HG03432 (cell line): ENCODE measurements around the gene TRIM44.
"Not testable (repeated sequence)": the region's sequence is repeated elsewhere in the genome, so short reads cannot be mapped to it uniquely, and the experiment has no call there.

ENCODE experiments used
- ATAC-seq: cut with Tn5 transposase; IDR thresholded peaks from one replicate; pipeline ENCODE4 v1.9.1; 2021; ENCODE audit warnings: mild to moderate bottlenecking, moderate library complexity; ENCODE audit not compliant: unreplicated experiment

The TRIM44 gene

DNA sequence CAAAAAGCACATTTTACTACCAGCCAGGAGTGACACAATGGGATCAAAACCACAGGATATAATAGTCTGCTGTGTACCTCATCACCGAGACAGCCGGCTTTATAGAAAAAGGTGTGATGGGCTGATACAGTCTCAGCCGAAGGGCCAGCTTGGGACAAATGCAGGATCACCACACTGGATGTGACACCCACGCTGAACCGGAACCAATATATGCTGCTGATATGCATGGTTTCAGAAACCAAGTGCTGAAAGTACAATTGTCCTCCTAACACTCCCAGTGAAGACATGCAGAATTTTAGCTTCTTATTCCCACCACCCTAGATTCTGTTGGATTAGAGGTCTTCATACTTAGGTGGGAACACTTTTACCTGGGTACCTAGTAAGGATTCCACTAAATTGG lies 184.3 kb downstream of the TRIM44 start:
- no peak for ATAC-seq

DNA sequence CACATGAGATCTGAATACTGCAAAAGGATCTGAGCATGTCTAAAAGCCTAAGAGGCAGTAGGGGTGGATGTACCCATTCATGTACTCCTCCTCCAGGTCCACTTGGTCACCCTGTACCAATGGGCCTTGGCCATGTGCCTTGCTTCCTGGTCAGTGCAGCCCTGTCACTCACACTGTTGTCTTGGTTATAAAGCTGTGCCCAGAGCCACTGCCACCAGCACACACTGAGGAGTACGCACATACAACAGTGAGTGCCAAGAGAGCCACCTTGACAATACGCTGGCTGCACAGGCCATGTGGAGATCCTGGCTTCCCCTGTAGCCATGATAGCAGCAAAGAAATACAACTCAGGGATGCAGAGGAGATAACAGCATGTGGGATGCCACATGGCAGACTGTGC lies 184.9 kb downstream of the TRIM44 start:
- no peak for ATAC-seq

DNA sequence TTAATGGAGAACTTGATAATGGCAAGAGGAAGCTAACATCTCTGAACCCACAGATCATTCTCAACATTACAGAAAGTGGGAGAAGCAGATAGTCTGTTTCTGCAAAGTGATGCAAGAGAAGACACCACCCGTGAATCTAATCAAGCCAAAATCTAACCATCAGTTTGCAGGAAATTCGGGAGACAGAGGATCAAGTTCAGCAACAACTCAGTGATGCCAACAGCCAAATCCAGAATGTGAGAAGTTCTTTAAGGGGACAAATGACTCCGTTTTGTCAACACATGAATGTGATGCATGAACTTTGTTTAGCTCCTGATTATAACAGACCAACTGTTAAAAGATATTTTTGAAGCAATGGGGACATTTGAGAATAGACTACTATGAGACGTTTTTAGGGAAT lies 186.0 kb downstream of the TRIM44 start:
- no peak for ATAC-seq

DNA sequence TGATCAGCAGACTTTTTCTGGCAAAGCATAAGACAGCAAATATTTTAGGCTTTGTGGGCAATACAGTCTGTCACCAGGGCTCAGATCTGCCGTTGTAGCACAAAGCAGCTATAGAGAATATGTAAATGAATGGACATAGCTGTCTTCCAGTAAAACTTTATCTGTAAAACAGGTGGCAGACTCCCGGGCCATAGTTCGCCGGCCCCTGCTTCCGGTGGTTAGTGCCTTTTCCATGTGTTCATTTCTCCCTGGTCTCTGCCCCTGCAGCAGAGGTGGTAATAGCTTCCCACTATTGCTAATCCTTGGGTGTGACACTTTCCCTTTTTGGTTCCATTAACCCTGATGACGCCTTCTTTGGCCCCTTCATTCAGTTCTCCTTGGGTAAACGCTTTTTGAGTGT lies 187.6 kb downstream of the TRIM44 start:
- no peak for ATAC-seq

DNA sequence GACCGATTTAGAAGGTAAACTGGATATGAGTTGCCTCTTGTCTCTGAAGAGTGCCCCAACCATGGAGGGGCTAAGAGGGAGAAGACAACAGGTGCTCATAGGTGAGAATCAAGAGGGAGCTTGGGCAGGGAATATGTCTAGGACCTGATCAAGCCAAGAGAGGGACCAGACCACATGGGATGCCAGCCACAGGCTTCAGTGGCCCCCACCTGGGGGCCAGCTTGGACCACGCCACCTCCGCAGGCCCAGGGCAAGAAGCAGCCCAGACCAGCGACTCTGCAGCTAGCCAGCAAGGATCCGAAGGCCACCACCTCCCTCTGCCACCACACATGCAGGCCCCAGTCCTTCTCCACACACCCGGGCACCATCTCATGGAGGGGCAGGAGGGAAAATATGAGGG lies 188.8 kb downstream of the TRIM44 start:
- no peak for ATAC-seq

DNA sequence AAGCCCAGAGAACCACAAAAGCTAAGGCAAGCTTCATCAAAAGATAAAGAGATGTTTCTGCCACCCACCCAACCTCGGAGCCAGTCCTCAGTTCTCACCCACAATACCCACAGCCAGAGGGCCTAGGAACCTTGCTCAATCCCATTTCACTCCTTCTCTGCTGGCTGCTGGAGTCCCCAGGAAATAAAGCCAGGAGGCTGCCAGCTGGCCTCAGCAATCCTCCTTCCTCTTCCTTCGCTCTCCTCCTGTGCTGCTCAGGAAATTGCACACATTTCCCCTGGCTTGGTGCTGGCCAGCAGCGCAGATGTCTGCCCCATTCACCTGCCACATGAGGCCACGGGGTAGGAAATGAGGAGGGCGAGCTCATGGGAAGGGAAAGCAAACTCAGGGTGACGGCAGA lies 189.5 kb downstream of the TRIM44 start:
- no peak for ATAC-seq

DNA sequence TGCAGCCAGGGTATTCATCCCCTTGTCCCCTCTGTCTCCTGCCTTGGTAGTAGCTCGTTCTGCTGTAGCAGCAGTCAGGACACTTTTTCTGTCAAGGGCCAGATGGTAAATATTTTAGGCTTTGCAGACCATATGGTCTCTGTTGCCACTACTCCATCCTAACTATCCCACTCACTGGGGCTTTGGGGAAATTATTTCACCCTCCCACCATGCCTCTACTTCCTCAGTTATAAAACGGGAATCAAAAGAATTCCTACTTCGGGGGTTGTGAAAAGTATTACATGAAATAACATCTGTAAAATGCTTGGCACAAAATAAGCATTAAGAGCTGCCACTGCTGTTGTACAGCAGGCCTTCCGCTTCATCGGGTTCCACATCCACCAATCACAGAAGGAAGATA lies 191.4 kb downstream of the TRIM44 start:
- ATAC-seq = no peak

DNA sequence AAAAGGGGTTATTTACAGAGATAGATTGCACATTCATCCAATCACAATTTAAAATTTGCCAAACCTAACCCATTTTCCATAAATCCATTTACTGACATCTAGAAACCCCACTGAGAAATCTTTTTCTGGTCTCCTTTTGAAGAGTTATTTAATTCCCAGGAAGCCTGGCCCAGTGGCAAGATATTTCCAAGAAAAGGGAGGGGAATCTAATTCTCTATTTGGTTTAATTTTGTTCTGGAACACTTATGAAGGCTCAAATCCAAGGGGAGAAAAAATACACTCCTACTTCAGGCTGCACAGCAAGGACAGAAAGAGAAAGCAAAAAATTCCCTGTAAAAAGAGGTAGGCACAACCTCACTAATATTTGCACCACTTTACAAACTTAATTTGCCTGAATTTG lies 193.1 kb downstream of the TRIM44 start:
- no peak for ATAC-seq

DNA sequence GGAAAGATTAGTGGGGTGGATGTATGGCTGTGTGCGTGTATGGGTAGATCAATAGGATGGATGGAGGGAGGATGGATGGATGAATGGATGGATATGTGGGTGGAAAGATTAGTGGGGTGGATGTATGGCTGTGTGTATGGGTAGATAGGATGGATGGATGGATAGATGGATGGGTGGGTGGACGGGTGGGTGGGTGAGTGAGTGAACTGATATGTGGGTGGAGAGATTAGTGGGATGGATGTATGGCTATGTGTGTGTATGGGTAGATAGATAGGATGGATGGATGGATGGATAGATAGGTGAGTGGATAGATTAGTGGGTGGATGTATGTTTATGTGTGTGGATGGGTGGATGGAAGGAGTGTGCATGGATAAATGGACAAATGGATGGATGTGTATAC lies 193.7 kb downstream of the TRIM44 start:
- ATAC-seq = no peak

DNA sequence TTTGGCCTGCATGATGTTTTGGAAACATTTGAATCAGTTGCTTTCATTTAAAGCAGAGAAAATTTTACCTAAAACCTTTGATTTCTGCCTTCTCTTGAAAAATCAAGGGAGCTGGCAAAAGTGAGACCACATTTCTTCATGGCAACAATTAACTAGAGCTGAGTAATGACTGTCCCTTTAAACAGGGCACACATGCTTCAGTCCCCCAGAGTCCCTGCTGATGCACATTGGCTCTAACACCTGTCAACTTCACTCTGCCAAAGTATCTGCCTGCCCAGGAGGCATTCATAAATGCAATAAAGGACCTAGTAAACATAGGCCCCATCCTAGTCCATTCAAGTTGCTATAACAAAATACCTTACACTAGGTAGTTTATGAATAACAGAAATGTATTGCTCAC lies 194.2 kb downstream of the TRIM44 start:
- no peak for ATAC-seq

DNA sequence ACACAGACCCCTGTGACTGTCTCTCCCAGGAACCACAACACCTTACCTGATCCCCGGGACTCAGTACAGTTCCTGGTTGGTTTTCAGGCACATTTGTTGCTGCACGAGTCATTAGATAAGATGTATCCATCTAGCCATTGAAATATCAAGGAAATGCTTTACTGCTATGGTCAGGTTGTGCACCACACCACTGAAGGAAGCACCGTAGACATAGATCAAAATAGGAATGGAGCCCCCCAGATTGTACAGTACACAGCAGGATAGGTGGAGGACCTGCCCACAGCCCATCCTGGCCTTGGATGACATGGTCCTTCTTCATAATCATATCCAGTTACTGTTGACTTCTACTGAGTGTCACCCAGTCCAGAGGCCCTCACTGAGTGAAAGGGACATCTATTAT lies 195.3 kb downstream of the TRIM44 start:
- no peak for ATAC-seq

DNA sequence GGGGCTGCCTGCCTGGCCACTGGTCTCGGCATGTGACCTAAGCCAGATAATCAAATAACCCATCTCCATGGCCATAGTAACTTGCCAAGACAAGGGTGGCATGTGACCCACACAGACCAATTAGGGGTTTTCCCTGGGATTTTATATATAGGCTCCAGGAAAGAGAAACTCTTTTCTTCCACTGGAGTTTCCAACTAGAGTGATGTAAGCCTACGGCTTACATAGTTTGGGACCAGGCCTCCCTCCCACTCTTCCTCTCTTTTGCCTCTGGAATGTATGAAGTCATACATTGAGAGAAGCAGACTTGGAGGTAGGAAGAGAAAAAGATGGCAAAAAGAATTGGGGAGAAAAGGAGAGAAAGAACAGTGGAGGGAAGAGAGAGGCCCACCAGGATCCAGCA lies 196.7 kb downstream of the TRIM44 start:
- ATAC-seq = no peak

DNA sequence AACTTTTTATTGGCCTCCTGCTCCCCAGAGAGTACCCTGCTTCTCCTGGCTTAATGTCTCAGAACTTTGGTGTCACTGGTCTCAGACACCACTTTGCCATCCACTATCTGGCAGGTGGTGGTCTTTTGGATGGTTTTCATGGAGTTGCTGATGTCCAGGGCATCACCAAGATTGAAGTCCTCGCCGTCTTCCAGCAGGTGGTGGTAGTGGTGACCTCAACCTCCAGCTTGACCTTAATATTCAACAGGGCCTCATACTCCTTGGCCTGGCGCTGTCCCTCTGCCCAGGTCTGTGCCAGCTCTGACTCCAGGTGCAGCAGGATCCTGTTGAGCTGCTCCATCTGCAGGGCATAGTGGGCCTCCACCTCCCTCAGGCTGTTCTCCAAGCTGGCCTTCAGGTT lies 197.6 kb downstream of the TRIM44 start:
- not testable (repeated sequence) for ATAC-seq

DNA sequence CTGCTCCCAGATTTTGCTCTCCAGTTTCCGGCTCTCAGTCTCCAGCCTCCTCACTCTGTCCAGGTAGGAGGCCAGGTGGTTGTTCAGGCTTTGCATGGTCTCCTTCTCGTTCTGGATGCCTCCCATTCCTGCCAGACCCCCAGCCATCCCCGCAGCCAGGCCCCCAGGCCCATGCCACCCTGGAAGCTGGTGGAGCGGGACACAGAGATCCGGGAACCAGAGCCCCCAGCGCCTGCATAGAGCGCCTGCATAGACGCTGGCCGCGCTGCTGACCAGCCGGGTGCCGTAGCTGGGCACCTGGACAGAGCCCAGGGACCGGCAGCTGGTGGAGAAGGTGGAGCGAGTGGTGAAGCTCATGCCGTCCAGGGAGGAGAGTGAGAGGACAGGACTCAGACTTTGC lies 198.6 kb downstream of the TRIM44 start:
- ATAC-seq = no peak

DNA sequence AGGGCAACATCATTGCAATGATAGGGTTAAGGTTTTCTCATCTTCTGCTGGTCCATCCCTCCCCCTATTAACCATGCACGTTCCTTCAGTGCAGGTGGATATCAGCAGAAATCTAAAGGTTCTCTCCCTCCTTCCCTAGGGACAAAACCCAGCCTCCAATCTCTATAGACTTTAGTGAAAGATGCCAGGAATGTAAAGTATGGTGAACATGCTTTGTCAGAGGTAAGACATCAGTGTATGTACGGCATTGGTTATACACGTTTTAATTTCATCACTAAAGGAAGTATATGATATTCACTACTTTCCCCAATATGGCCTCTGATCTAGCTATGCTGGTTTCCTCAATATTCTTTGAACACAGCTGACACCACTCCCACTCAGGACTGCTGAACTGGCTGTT lies 200.1 kb downstream of the TRIM44 start:
- no peak for ATAC-seq

DNA sequence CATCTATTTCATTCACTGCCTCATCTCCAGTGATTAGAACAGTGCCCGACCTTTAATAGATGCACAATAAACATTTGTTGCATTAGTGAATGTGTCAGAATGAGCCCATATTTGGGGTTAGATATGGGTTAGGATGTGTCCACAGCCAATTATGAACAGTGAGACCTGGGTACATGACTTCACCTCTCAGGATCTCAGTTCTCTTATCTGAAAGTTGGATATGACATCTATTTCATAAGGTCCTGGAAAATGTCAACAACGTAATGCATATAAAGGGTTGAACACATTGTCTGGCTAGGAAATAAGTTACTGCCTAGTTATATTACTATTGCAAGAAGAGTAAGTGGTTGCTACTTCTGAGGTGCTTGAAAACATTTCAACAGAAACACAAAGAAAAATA lies 201.6 kb downstream of the TRIM44 start:
- no peak for ATAC-seq

DNA sequence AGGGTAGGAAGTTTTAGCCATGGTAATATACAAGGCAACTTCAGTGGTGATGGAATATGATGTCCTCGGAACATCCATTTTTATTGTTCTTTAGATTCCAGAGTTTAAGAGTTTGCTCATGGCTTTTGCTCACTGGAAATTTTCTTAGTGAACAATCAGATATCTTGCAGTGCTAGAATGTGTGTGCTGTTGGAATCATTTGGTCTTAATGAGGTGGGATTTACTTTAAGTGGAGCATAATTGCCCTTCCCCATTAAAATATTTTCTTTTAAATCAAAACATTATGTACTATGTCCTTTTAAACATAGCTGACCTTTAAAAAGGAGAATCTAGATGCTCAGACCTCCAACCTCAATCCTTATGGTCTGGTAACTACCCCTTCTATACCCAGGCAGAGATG lies 204.0 kb downstream of the TRIM44 start:
- ATAC-seq = no peak
